Measurements from ENCODE around the gene SEC61A2. TPM values are rescaled to one million over a fixed set of nuclear protein-coding genes. Genes with fewer than 3 reads are reported as not detected.
A peak's percentile ranks its signal among the peaks of the same experiment; 100 is the strongest.

Gene SEC61A2
- polyA plus RNA-seq, 3 donors: 0.30 to 3.4 (median 0.98) TPM

GRCh38 chr10:12180221-12180974 lies 50.9 kb downstream of the SEC61A2 start:
- peaks cover 50 to 70% of the 10 kb centered on the region in 2 donors for H3K36me3 Mint-ChIP-seq
- no peak overlapping the region for H2AFZ ChIP-seq (ENCODE audit: insufficient read depth, low read depth, low read length, poor library complexity, severe bottlenecking)
- H3K9ac ChIP-seq (ENCODE audit: insufficient read depth, low read length, poor library complexity, severe bottlenecking): no peak overlapping the region
- intact Hi-C loops (cut with micrococcal nuclease): no loop called here
- H3K4me2 ChIP-seq (replicated peaks; ENCODE audit: extremely low read depth, low read length, poor library complexity, severe bottlenecking): no peak overlapping the region
- H4K20me1 ChIP-seq (ENCODE audit: insufficient read depth, low read length): peaks cover 32% of the 10 kb centered on the region
- DNase-seq: no peak
- H3K9me3 ChIP-seq (replicated peaks in 1 of 2; ENCODE audit: control insufficient read depth in 1 of 2, insufficient read depth in 1 of 2, low read length in 2 of 2): no peaks in the 10 kb centered on the region
- H3K79me2 ChIP-seq (ENCODE audit: insufficient read depth, low read length): no peaks in the 10 kb centered on the region
- H3K4me3 Mint-ChIP-seq: no peak overlapping the region
- H3K36me3 ChIP-seq (replicated peaks in 1 of 2; ENCODE audit: control insufficient read depth in 1 of 2, insufficient read depth in 2 of 2, low read length in 2 of 2): peaks cover 29 to 54% of the 10 kb centered on the region in 2 donors
- H3K27me3 Mint-ChIP-seq (ENCODE audit: low read depth in 3 of 3): peaks cover 0 to 12% (median 2%) of the 10 kb centered on the region in 3 donors
- H3K27ac ChIP-seq (ENCODE audit: low read depth in 1 of 2, low read length in 2 of 2): no peak overlapping the region
- H3K27ac Mint-ChIP-seq: peak overlapping the region in 1 of 7 donors; percentile 60
- H3K9me3 Mint-ChIP-seq: no peaks in the 10 kb centered on the region
- peaks cover 43% of the 10 kb centered on the region for H3K4me1 Mint-ChIP-seq
- 61% methylated on average over 4 of the region's 9 CpGs for WGBS (ENCODE audit: insufficient coverage)
- no peaks in the 10 kb centered on the region for H3K27me3 ChIP-seq (ENCODE audit: control insufficient read depth in 2 of 2, insufficient read depth in 2 of 2, low read length in 2 of 2)
- peaks cover 28 to 31% of the 10 kb centered on the region in 2 donors for H3K4me1 ChIP-seq (ENCODE audit: control insufficient read depth in 1 of 2, insufficient read depth in 2 of 2, low read length in 2 of 2)
- no peak for TF ChIP-seq CTCF (IDR thresholded peaks at IDR 0.05)
- H3K4me3 ChIP-seq (replicated peaks in 1 of 3; ENCODE audit: low read depth in 2 of 3, low read length in 3 of 3): no peak overlapping the region

GRCh38 chr10:12181065-12181775 lies 51.7 kb downstream of the SEC61A2 start:
- H3K4me1 Mint-ChIP-seq: peaks cover 44% of the 10 kb centered on the region
- Histone ChIP-seq H3K9ac (ENCODE audit: insufficient read depth, low read length, poor library complexity, severe bottlenecking) (no peak overlapping the region), H3K27ac (ENCODE audit: low read depth in 1 of 2, low read length in 2 of 2) (no peak overlapping the region), H3K4me2 (replicated peaks; ENCODE audit: extremely low read depth, low read length, poor library complexity, severe bottlenecking) (no peak overlapping the region), H3K79me2 (ENCODE audit: insufficient read depth, low read length) (no peaks in the 10 kb centered on the region), H3K4me3 (replicated peaks in 1 of 3; ENCODE audit: low read depth in 2 of 3, low read length in 3 of 3) (no peak overlapping the region), H2AFZ (ENCODE audit: insufficient read depth, low read depth, low read length, poor library complexity, severe bottlenecking) (no peak overlapping the region), H3K36me3 (replicated peaks in 1 of 2; ENCODE audit: control insufficient read depth in 1 of 2, insufficient read depth in 2 of 2, low read length in 2 of 2) (peaks cover 29 to 57% of the 10 kb centered on the region in 2 donors), H4K20me1 (ENCODE audit: insufficient read depth, low read length) (peaks cover 32% of the 10 kb centered on the region), H3K27me3 (ENCODE audit: control insufficient read depth in 2 of 2, insufficient read depth in 2 of 2, low read length in 2 of 2) (no peaks in the 10 kb centered on the region), H3K9me3 (replicated peaks in 1 of 2; ENCODE audit: control insufficient read depth in 1 of 2, insufficient read depth in 1 of 2, low read length in 2 of 2) (no peaks in the 10 kb centered on the region), H3K4me1 (ENCODE audit: control insufficient read depth in 1 of 2, insufficient read depth in 2 of 2, low read length in 2 of 2) (peaks cover 28 to 31% of the 10 kb centered on the region in 2 donors)
- intact Hi-C loops (cut with micrococcal nuclease): no loop called here
- H3K27ac Mint-ChIP-seq: peak overlapping the region in 6 of 7 donors; percentile 1 to 78 (median 36)
- 8% methylated on average over 8 of the region's 13 CpGs for WGBS (ENCODE audit: insufficient coverage)
- TF ChIP-seq CTCF (IDR thresholded peaks at IDR 0.05): no peak
- H3K4me3 Mint-ChIP-seq: peak overlapping the region in 1 of 2 donors; percentile 57
- peaks cover 55 to 71% of the 10 kb centered on the region in 2 donors for H3K36me3 Mint-ChIP-seq
- H3K9me3 Mint-ChIP-seq: no peaks in the 10 kb centered on the region
- peak; percentile 73 to 97 (median 76) for DNase-seq
- H3K27me3 Mint-ChIP-seq (ENCODE audit: low read depth in 3 of 3): peaks cover 0 to 12% (median 2%) of the 10 kb centered on the region in 3 donors

Measured in CD14-positive monocyte (primary cell).